ENCODE data around the gene XIRP2. TPM values are rescaled to one million over a fixed set of nuclear protein-coding genes. Genes with fewer than 3 reads are reported as not detected.

Gene XIRP2
- total and polyA plus RNA-seq, 2 of the 8 experiments (the other 6 are each of a cell fraction or from before 2014, with no cell fraction given) = 0.11 TPM; not detected in 1

DNA sequence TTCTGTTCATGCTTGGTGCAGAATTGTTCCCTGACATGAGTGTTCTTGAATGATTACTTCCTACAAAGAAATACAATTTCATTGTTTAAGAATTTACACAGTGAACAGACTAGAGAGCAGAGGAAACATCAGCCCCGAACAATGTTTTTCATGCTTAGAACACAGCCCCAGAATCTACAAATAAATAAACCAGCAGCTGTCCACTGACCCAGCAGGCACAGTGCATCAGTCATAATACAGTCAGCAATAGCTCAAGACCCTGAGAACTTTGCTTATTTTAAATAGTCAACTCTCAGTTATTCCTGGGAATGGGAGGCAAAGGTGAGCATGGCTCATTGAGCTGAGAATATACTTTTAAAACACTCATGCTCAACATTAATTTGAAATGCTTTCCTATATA is 38.4 kb downstream of the XIRP2 start (continued):
- TF ChIP-seq, protein P1, sequence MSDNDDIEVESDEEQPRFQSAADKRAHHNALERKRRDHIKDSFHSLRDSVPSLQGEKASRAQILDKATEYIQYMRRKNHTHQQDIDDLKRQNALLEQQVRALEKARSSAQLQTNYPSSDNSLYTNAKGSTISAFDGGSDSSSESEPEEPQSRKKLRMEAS (IDR thresholded peaks at IDR 0.05) = no peak
- TF ChIP-seq, protein P2, sequence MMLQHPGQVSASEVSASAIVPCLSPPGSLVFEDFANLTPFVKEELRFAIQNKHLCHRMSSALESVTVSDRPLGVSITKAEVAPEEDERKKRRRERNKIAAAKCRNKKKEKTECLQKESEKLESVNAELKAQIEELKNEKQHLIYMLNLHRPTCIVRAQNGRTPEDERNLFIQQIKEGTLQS (IDR thresholded peaks at IDR 0.05; ENCODE audit: insufficient read depth, low read depth, low read length) = no peak
- TF ChIP-seq TCF12 (IDR thresholded peaks at IDR 0.05; ENCODE audit: low read depth, low read length) = no peak
- TF ChIP-seq CHD1 (IDR thresholded peaks at IDR 0.05; ENCODE audit: low read depth, low read length) = no peak

Measured in H1 (cell line).